Stomach (tissue), 9 donors: ENCODE results near the gene LRRC70. TPM values are rescaled to one million over a fixed set of nuclear protein-coding genes. Genes with fewer than 3 reads are reported as not detected.

ENCODE experiments used
- DNase-seq, 2 donors: peaks; one replicate each; pipeline versions ENCODE4 v3.0.0 to v3.0.0-alpha.2; 2013 to 2019
- H3K27ac ChIP-seq, 5 donors: fragments of 200-600 bp in 4 of 5; sonication (generic) in 4 of 5; one replicate each; pipeline ENCODE4 v1.5.1; 2013 to 2019; ENCODE audit warnings: mild to moderate bottlenecking in 1 of 5, moderate library complexity in 1 of 5
- H3K27me3 ChIP-seq, 3 donors: fragments of 200-600 bp; sonication (generic); one replicate each; pipeline ENCODE4 v1.5.1; 2017 to 2019; ENCODE audit warnings: mixed run types in 1 of 3
- H3K36me3 ChIP-seq, 4 donors: fragments of 200-600 bp; sonication (generic); 1 replicate in 3 of 4; 2 replicates in 1 of 4; pipeline ENCODE4 v1.5.1; 2016 to 2019
- H3K4me1 ChIP-seq, 4 donors: fragments of 200-600 bp; sonication (generic); one replicate each; pipeline ENCODE4 v1.5.1; 2016 to 2019
- H3K4me3 ChIP-seq, 4 donors: fragments of 200-600 bp; sonication (generic) in 3 of 4; one replicate each; pipeline ENCODE4 v1.5.1; 2016 to 2019; ENCODE audit warnings: mild to moderate bottlenecking in 1 of 4
- H3K9me3 ChIP-seq, 4 donors: fragments of 200-600 bp; sonication (generic); one replicate each; pipeline ENCODE4 v1.5.1; 2016 to 2019
- CTCF ChIP-seq, 7 experiments: fragments of 450-650 bp in 4 of 7; fragments of 200-600 bp in 3 of 7; sonication (generic) in 3 of 7; IDR thresholded peaks; one replicate each; pipeline ENCODE4 v1.5.1; 2016 to 2019; ENCODE audit warnings: antibody characterized with exemption in 7 of 7, control low read depth in 2 of 7, mild to moderate bottlenecking in 1 of 7
- EP300 ChIP-seq: sonication (generic); formaldehyde crosslinking; IDR thresholded peaks from one replicate; pipeline ENCODE4 v1.6.1; 2017; ENCODE audit warnings: antibody characterized with exemption
- POLR2A ChIP-seq, 4 donors: fragments of 450-650 bp; IDR thresholded peaks; one replicate each; pipeline ENCODE4 v1.6.1; 2016; ENCODE audit warnings: antibody characterized with exemption in 4 of 4, control low read depth in 2 of 4, mild to moderate bottlenecking in 1 of 4, moderate library complexity in 1 of 4
- POLR2AphosphoS5 ChIP-seq, 3 donors: sonication (generic); formaldehyde crosslinking; IDR thresholded peaks; one replicate each; pipeline ENCODE4 v1.6.1; 2016; ENCODE audit warnings: antibody characterized with exemption in 3 of 3
- WGBS, 5 donors: extraction: QIAGEN DNeasy Blood & Tissue Kit in 3 of 5; methylation state at CpG; one replicate each; pipeline versions ENCODE4 v1.1.5 to v1.1.7; 2013 to 2018; 5-methylcytosine and 5-hydroxymethylcytosine counted together
- intact Hi-C: fragments of 100-400 bp; cut with DNase I; formaldehyde crosslinking; loops from one replicate; pipeline ENCODE4 v1.15.1; 2023; ENCODE audit warnings: low total_unique reads
- polyA plus RNA-seq, 3 donors: library from polyadenylated mRNA; stranded (reverse); fragments of 200-250 nt; gene quantifications; one replicate each; pipeline ENCODE4 v1.2.3, GENCODE V29; 2013
- total RNA-seq, 5 donors: library from RNA; depleted of rRNA; stranded (reverse); fragments of >200 nt; gene quantifications; one replicate each; pipeline versions ENCODE4 v1.1.0 to v1.2.3, GENCODE V29; 2014 to 2016
- donor health status: healthy with polysubstance abuse.
- donor health status: Bipolar disorder and iron deficiency.
- donor health status: healthy.

Gene LRRC70
- total and polyA plus RNA-seq, 8 donors: 0.68 to 22.8 (median 5.3) TPM; not detected in 2

- intact Hi-C loops: no loop called here
Measured at GRCh38 chr5:62607615-62608014, 29.0 kb downstream of the LRRC70 start.

GRCh38 chr5:62608529-62609511 is 30.2 kb downstream of the LRRC70 start:
- peaks cover 0 to 26% (median 21%) of the 10 kb centered on the region in 4 donors for H3K36me3 ChIP-seq
- H3K4me1 ChIP-seq: no peaks in the 10 kb centered on the region
- no peak for TF ChIP-seq POLR2AphosphoS5 (IDR thresholded peaks at IDR 0.05)
- no peak for TF ChIP-seq CTCF (IDR thresholded peaks at IDR 0.05)
- TF ChIP-seq POLR2A (IDR thresholded peaks at IDR 0.05): no peak
- no peak for TF ChIP-seq EP300
- H3K4me3 ChIP-seq: no peak overlapping the region
- intact Hi-C loops: no loop called here
- H3K27ac ChIP-seq: no peak overlapping the region
- 93 to 96% (median 94%) methylated on average over 7 of the region's 7 CpGs for WGBS, 5 donors
- no peaks in the 10 kb centered on the region for H3K9me3 ChIP-seq
- DNase-seq: no peak
- no peaks in the 10 kb centered on the region for H3K27me3 ChIP-seq

More at GRCh38 chr5:62607615-62608014, 29.0 kb downstream of the LRRC70 start:
- DNase-seq: no peak
- peaks cover 0 to 36% (median 27%) of the 10 kb centered on the region in 4 donors for H3K36me3 ChIP-seq
- H3K4me3 ChIP-seq: no peak overlapping the region
- no peak overlapping the region for H3K27ac ChIP-seq
- no peaks in the 10 kb centered on the region for H3K4me1 ChIP-seq
- TF ChIP-seq CTCF (IDR thresholded peaks at IDR 0.05) (no peak), POLR2AphosphoS5 (IDR thresholded peaks at IDR 0.05) (no peak), EP300 (no peak), POLR2A (IDR thresholded peaks at IDR 0.05) (no peak)
- no peaks in the 10 kb centered on the region for H3K9me3 ChIP-seq
- no peaks in the 10 kb centered on the region for H3K27me3 ChIP-seq
- WGBS, 5 donors: 98 to 100% (median 100%) methylated on average over 4 of the region's 4 CpGs

GRCh38 chr5:62614355-62614754 is 35.7 kb downstream of the LRRC70 start:
- no peak overlapping the region for H3K4me3 ChIP-seq
- no peak for TF ChIP-seq POLR2AphosphoS5 (IDR thresholded peaks at IDR 0.05)
- no peak for TF ChIP-seq EP300
- no peak for TF ChIP-seq CTCF (IDR thresholded peaks at IDR 0.05)
- no peak for TF ChIP-seq POLR2A (IDR thresholded peaks at IDR 0.05)
- 91 to 99% (median 99%) methylated on average over 8 of the region's 8 CpGs for WGBS, 5 donors
- no peak for DNase-seq
- intact Hi-C loops: no loop called here
- H3K27ac ChIP-seq: no peak overlapping the region
- no peaks in the 10 kb centered on the region for H3K4me1 ChIP-seq
- H3K9me3 ChIP-seq: no peaks in the 10 kb centered on the region
- no peaks in the 10 kb centered on the region for H3K27me3 ChIP-seq
- peaks cover 0 to 16% (median 9%) of the 10 kb centered on the region in 4 donors for H3K36me3 ChIP-seq

- intact Hi-C loops: no loop called here
- DNase-seq: no peak
- Histone ChIP-seq H3K9me3 (no peaks in the 10 kb centered on the region), H3K36me3 (peaks cover 0 to 11% (median 3%) of the 10 kb centered on the region in 4 donors), H3K27me3 (no peaks in the 10 kb centered on the region), H3K4me1 (no peaks in the 10 kb centered on the region), H3K27ac (no peak overlapping the region), H3K4me3 (no peak overlapping the region)
- 92 to 99% (median 98%) methylated on average over 2 of the region's 2 CpGs for WGBS, 5 donors
- TF ChIP-seq EP300: no peak
- TF ChIP-seq CTCF (IDR thresholded peaks at IDR 0.05): no peak
- TF ChIP-seq POLR2AphosphoS5 (IDR thresholded peaks at IDR 0.05): no peak
- no peak for TF ChIP-seq POLR2A (IDR thresholded peaks at IDR 0.05)
Measured at GRCh38 chr5:62616615-62617277, 38.1 kb downstream of the LRRC70 start.
